Lower lobe of right lung (tissue), 2 donors: ENCODE data around the gene PTPN4. TPM values are rescaled to one million over a fixed set of nuclear protein-coding genes. Genes with fewer than 3 reads are reported as not detected.
A peak's percentile ranks its signal among the peaks of the same experiment; 100 is the strongest.
"Not testable (repeated sequence)": the region's sequence is repeated elsewhere in the genome, so short reads cannot be mapped to it uniquely, and the experiment has no call there.

Experiments
- ATAC-seq, 2 donors: fragments of 200-7000 bp; cut with Tn5 transposase; one replicate each; pipeline ENCODE4 v1.9.1; 2020 to 2022; ENCODE audit warnings: mild to moderate bottlenecking in 2 of 2, moderate library complexity in 2 of 2
- DNase-seq: peaks from one replicate; pipeline ENCODE4 v3.0.0-alpha.2; 2020
- H3K27ac ChIP-seq: fragments of 200-600 bp; one replicate; pipeline ENCODE4 v1.8.0; 2022
- H3K27me3 ChIP-seq: fragments of 200-600 bp; one replicate; pipeline ENCODE4 v1.8.0; 2022; ENCODE audit warnings: low read depth
- H3K36me3 ChIP-seq: fragments of 200-600 bp; one replicate; pipeline ENCODE4 v1.8.0; 2022; ENCODE audit warnings: mild to moderate bottlenecking
- H3K4me1 ChIP-seq: fragments of 200-600 bp; one replicate; pipeline ENCODE4 v1.8.0; 2022
- H3K4me3 ChIP-seq: fragments of 200-600 bp; one replicate; pipeline ENCODE4 v1.8.0; 2022; ENCODE audit warnings: mild to moderate bottlenecking
- H3K9me3 ChIP-seq: fragments of 200-600 bp; one replicate; pipeline ENCODE4 v1.8.0; 2022
- intact Hi-C: fragments of 100-400 bp; cut with DNase I; formaldehyde crosslinking; loops from one replicate; pipeline ENCODE4 v1.11.0; 2022
- total RNA-seq: library from RNA; stranded (reverse); fragmentation: NEBNext Ultra II Directional; extraction: Animal tissue kit (Norgen Biotek cat#: 25700); gene quantifications from one replicate; pipeline ENCODE4 v1.2.1, GENCODE V29; 2021
- TF ChIP-seq, protein P1 (sequence below): fragments of 200-600 bp; IDR thresholded peaks from one replicate; pipeline ENCODE4 v1.8.0; 2022; ENCODE audit warnings: antibody characterized with exemption, mild to moderate bottlenecking
- donor health status: DM: no; HTN: yes; CAD: no; lungs with severe emphysema.

Gene PTPN4
- total RNA-seq, 1 donor from 2014 or later, result 44.5 TPM

GRCh38 chr2:119795309-119796303 lies 35.9 kb downstream of the PTPN4 start:
- Histone ChIP-seq H3K36me3 (no peaks in the 10 kb centered on the region), H3K9me3 (peaks cover 19% of the 10 kb centered on the region), H3K4me3 (no peak overlapping the region), H3K27ac (no peak overlapping the region), H3K27me3 (no peaks in the 10 kb centered on the region), H3K4me1 (no peaks in the 10 kb centered on the region)
- ATAC-seq, result peak in 1 of 2 donors; percentile 37
- intact Hi-C loops, result no loop called here
- no peak for DNase-seq
- TF ChIP-seq, protein P1, sequence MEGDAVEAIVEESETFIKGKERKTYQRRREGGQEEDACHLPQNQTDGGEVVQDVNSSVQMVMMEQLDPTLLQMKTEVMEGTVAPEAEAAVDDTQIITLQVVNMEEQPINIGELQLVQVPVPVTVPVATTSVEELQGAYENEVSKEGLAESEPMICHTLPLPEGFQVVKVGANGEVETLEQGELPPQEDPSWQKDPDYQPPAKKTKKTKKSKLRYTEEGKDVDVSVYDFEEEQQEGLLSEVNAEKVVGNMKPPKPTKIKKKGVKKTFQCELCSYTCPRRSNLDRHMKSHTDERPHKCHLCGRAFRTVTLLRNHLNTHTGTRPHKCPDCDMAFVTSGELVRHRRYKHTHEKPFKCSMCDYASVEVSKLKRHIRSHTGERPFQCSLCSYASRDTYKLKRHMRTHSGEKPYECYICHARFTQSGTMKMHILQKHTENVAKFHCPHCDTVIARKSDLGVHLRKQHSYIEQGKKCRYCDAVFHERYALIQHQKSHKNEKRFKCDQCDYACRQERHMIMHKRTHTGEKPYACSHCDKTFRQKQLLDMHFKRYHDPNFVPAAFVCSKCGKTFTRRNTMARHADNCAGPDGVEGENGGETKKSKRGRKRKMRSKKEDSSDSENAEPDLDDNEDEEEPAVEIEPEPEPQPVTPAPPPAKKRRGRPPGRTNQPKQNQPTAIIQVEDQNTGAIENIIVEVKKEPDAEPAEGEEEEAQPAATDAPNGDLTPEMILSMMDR, result no peak

DNA sequence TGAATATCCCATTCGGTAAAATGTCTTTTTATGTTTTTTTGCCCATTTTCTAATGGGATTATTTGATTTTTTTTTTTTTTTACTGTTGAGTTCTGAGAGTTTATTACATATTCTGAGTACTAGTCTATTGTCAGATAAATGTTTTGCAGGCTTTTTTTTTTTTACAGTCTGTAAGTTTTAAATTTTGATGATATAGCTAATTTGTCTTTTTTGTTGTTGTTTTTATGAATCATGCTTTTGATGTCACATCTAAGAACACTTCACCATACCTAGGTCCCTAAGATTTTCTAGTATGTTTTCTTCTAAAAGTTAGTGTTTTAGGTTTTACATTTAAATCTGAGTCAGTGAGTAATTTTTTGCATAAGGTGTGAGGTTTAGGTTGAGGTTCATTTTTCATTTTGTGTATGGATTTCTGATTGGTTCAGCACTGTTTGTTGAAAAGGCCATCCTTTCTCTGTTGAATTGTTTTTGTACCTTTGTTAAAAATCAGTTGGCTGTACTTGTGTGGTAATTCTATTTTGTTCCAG lies 40.7 kb downstream of the PTPN4 start:
- intact Hi-C loops, result no loop called here
- Histone ChIP-seq H3K4me1 (no peaks in the 10 kb centered on the region), H3K27me3 (no peaks in the 10 kb centered on the region), H3K4me3 (no peak overlapping the region), H3K36me3 (no peaks in the 10 kb centered on the region), H3K27ac (no peak overlapping the region), H3K9me3 (no peaks in the 10 kb centered on the region)
- DNase-seq, result no peak
- no peak for ATAC-seq
- TF ChIP-seq, protein P1, result no peak

GRCh38 chr2:119801040-119801439 lies 41.3 kb downstream of the PTPN4 start:
- intact Hi-C loops, result no loop called here
- Histone ChIP-seq H3K27me3 (no peaks in the 10 kb centered on the region), H3K27ac (no peak overlapping the region), H3K4me3 (no peak overlapping the region), H3K36me3 (no peaks in the 10 kb centered on the region), H3K9me3 (no peaks in the 10 kb centered on the region), H3K4me1 (no peaks in the 10 kb centered on the region)
- TF ChIP-seq, protein P1, result no peak
- ATAC-seq, result no peak
- no peak for DNase-seq

DNA sequence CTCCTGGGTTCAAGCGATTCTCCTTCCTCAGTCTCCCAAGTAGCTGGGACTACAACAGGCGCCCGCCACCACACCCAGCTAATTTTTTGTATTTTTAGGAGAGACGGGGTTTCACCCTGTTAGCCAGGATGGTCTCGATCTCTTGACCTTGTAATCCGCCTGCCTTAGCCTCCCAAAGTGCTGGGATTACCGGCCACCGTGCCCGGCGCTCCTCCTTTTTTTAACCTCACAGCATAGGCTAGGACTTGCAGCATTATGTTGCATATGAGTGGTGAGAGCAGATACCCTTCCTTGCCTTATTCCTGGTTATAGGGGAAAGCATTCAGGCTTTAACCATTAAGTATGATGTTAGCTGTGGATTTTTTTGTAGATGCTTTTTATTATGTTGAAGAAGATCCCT lies 42.3 kb downstream of the PTPN4 start:
- H3K9me3 ChIP-seq, H3K4me3 ChIP-seq, H3K36me3 ChIP-seq, ATAC-seq, H3K4me1 ChIP-seq, intact Hi-C loops, H3K27ac ChIP-seq, H3K27me3 ChIP-seq, DNase-seq: not testable (repeated sequence)

DNA sequence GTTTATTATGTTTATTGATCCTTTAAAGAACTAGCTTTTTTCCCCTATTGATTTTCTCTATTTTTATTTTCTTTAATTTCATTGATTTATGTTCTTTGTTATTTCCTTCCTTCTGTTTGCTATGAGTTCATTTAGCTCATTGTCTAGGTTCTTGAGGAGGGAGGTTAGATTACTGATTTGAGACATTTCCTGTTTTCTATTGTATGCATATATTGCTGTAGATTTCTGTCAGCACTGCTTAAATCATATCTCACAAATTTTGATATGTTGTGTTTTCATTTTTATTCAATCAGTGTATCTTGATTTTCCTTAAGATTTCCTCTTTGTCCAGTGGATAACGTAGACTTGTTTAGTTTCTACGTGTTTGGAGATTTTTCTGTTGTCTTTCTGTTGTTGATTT lies 43.4 kb downstream of the PTPN4 start:
- Histone ChIP-seq H3K9me3 (no peaks in the 10 kb centered on the region), H3K27me3 (no peaks in the 10 kb centered on the region), H3K36me3 (no peaks in the 10 kb centered on the region), H3K4me3 (no peak overlapping the region), H3K27ac (no peak overlapping the region), H3K4me1 (no peaks in the 10 kb centered on the region)
- DNase-seq (no peak), ATAC-seq (no peak)
- TF ChIP-seq, protein P1, result no peak
- intact Hi-C loops, result no loop called here

DNA sequence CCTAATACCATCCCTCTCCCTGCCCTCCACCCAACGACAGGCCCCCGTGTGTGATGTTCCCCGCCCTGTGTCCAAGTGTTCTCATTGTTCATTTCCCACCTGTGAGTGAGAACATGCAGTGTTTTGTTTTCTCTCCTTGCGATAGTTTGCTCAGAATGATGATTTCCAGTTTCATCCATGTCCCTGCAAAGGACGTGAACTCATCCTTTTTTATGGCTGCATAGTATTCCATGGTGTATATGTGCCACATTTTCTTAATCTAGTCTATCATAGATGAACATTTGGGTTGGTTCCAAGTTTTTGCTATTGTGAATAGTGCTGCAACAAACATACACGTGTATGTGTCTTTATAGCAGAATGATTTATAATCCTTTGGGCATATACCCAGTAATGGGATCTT lies 44.7 kb downstream of the PTPN4 start:
- DNase-seq, H3K4me3 ChIP-seq, H3K9me3 ChIP-seq, H3K27ac ChIP-seq, ATAC-seq, H3K4me1 ChIP-seq, intact Hi-C loops, H3K27me3 ChIP-seq, H3K36me3 ChIP-seq: not testable (repeated sequence)
